Endothelial cell of hepatic sinusoid (primary cell): Measurements from ENCODE around the gene TAPT1.
"Not testable (repeated sequence)": the region's sequence is repeated elsewhere in the genome, so short reads cannot be mapped to it uniquely, and the experiment has no call there.

Source experiments
- in situ Hi-C: cut with HindIII; loops from 2 replicates; pipeline ENCODE4 v1.10.0; 2017; ENCODE audit warnings: low sequenced_read_pairs

The TAPT1 gene

DNA sequence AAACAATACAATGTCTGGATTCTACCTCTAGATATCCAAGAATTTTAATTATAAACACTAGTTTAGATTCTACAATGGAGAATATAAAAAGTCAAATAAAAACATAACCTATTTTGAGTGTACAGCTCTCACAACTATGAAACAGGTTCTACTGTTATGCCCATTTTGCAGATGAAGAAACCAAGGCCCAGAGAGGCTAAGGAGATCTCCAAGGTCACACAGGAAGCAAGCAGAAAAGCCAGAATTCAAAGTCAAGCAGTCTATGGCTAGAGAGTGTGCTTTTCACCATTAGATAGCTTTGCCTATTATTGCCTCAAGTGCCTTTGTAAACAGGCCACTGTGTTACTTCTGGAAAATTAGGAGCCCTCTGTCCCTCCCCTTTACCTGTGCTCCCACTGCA is 7.3 kb downstream of the TAPT1 start:
- in situ Hi-C loops: no loop called here

DNA sequence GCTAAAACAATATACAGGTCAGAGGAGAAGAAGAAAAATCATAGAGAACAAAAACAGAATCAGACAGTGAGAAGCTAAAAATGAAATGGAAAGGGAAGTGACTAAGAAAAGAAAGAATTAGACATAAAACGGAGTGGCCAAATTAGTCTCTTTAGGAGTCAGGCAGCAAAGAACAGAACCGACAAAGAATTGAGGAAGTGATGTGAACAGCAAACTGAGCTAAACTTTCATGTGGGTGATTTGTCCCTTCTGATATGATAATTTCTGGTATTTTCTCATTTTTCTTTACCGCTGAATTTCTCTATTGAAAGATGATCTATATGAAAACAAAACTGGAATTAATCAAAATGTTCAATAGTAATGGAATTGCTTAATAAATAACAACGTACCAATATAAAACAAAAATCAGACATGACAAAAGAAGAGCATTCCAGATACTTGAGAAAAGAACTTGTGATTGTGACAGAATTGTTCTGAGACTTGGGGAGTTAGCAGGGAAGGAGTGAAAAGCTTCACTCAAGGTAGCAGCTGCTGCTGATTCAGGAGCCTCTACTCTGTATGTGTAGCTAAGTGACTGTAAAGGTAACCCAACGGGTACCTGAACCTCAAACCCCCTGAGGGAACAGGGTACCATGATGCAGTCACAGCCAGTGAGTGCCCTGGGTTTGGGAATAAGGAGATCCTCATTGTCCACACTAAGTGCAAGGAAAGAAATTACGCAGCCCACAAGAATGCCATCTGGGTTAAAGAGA is 8.8 kb downstream of the TAPT1 start:
- in situ Hi-C loops: no loop called here

DNA sequence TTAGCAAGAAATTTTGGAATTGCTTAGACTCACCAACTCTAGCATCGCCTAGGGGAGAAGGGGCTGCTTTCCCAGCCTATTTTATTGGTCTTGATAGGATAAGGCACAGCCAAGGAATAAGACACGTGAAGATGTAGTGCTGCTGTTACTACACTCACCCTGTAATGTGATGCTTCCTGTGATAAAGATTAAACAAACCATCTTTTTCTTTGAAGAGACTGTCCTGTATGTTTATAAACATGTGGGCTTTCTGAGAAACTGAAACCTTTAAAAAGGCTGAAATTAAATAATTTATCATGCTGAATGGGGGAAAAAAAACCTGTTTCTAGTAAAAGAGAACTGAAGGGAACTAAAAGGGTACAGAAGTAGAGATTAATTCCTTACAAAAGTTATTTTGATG is 13.2 kb downstream of the TAPT1 start:
- in situ Hi-C loops: no loop called here

DNA sequence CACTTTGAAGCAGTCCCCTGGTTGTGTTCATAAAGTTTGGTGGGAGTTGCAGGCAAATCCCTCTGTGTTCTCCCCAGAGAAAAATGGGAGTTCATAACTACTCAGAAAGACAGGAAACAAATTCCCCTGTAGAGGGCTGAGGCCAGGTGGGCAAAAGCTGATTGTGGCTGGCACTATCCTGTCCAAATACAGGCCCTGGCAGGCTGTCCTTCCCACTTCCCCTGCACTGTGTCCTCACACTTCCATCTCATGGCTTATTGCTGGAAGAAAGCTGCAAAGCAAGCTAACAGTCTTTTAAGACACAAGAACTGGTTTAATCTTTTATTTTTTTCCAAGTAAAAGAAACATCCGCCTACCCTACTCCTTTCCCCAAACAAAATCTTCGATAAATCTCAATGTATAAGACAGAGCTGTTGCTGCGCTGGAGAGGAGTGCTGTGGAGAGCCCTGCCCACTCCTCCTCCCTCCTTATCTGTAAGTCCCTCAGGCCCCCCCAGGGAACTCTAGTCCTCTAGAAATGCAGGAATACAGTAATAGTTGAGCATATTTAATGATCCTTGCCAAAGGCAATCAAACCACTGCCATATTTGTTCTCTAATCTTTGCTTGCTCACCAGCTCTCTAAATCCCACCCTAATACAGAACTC is 14.0 kb downstream of the TAPT1 start:
- in situ Hi-C loops: no loop called here

DNA sequence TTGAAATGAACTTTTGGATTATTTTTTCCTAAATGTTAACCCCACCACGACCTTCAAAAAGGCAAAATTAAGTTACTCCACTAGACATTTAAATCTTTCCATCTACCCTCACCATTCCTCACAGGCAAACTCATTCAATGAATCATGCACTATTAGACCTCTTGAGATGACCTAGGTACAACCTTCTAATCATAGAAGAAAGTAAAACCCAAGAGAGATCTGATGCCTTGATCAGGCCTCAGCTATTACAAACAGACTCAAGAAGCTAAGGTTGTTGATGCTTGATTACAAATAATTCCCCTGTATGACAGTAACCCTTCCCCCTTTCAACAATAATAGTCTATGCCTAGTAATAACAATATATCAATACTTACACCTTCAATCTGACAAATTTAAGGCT is 18.9 kb downstream of the TAPT1 start:
- in situ Hi-C loops: no loop called here

DNA sequence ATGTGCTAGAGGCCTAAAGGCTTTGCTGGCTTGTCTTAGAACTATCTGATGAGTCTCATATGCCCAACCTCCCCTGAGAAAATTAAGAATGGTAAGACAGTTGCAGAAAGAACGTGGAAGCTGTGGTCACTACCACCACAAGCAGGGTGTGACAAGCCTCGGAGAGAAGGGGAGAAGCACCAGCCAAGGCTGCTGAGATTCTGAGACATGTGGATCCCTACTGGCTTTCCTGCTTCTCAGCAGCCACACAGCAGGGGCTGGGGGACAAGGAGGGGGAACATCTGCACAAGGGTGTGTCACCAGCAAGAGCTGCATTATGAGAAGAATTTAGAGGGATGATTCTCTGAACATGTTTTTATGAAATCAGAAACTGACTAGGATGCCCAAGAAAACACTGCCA is 19.4 kb downstream of the TAPT1 start:
- in situ Hi-C loops: no loop called here

DNA sequence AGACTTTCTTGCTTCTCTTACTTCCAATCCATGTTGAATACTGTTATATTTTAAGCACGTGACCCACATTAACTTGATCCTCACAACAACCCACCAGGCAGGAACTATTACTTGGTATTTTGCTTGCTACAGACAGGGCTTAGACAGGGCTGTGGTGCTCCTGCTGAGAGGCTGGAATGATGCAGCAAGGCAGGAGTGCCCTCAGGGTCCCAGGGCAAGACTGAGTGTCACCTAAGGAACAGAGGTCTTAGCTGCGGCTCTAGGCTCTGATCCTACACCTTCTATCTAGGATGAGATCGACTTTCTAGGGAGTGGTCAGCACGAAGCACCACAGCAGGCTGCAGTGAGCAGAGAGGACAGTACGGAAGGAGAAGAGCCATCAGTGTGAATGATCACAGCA is 20.0 kb downstream of the TAPT1 start:
- in situ Hi-C loops: no loop called here

DNA sequence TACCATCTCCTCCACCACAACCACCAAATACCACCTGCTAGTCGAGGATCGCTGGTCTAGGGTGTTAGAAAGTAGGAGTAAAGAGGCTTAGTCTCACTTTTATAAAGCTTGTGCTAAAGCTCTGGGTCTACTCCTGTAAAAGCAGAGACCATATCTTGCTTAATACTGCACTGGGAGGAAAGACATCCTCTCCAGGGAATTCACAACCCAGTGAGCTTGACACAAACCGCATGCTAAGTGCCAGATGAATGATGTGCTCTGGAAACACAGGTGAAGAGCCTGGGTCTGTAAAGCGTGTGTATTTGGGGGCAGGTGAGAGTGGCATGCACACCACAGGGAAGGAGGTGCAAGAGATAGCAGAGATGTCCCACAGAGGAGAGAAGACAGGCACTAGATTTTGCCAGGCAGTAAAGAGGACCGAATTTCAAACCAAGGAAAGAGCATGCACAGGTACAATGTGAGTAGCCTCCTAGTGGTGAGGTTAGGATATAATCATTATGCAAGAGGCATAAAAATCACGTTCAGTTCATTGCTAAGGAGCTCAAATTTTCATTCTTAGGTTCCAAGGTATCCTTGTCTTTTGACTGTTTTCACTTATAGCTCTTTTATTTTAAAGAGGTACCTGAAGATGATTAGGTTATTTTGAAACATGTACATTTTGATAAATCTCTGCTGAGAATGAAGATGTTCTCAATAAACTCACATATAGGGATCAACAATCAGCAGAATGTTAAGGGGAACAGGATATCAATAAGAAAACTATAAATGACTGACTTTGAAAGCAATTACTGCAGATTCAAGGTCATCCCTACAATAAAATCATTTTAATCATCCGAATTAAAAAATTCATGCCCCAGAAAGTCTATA is 20.7 kb downstream of the TAPT1 start:
- in situ Hi-C loops: no loop called here

DNA sequence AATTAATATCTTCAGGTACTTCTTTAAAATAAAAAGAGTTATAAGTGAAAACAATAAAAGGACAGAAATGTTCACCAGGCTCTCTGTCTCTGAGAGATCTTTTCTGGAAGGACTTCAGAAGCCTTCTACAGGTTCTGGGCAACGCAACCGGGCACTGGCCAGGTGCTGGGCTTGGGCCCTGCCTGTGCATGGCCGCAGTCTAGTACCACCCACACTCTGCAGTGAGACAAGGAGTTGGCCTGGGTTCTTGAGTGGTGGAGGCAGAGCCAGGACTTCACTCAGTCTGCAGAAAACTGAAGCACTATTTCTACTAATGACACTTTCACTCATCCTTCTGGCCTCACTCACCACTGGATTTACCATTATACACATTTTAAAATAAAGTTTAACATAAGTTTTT is 21.8 kb downstream of the TAPT1 start:
- in situ Hi-C loops: no loop called here

DNA sequence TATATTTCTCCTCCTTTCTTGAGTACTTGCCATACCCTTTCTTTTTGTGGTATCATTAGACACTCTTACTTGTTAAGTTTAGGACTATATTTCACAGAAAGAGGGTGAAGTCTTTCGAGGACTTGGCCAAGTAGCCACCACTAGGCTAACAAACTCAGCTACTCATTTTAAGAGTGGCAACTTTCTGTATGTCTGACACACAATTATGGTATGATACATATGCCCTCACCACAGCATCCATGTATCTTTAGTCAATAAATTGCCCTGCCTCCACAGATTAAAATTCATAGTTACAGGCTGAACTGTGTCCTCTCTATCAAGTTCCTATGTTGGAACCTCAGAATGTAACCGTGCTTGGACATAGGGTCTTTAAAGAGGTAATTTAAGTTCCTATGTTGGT is 23.2 kb downstream of the TAPT1 start:
- in situ Hi-C loops: no loop called here

DNA sequence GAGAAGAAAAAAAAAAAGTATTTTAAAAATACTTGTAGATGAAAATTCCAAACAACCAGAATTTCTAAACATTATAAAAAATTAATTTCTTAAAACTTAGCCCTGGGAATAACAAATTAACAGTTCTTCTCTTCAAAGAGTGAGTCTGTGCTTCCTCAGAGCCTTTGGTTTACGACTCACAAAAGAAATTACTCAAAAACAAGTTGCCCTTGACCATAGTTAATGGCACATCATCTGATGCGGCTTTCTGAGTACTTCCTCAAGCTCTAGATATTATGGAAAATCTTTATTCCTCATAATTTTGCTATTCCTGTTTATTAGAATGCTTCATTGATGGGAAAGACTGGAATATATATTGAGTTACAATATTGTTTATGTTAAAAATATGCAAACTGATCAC is 23.7 kb downstream of the TAPT1 start:
- in situ Hi-C loops: no loop called here

DNA sequence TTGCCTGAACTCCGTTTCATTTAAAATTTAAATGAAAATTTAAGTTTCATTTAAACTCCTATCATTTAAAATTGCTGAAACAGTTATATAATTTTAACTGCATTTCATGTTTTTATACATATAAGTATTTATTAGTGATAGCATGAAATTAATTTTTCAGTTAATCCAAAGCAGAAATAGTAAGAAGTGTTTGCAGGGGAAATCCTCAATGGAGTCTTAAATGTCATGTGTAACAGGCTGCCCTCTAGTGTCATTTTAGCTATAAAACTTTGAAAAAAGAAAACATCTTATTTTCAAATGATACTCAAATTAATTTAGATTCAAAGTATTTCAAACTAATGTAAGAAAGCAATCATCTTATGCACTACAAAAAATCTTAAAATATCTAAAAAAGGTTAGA is 27.2 kb downstream of the TAPT1 start:
- in situ Hi-C loops: no loop called here

DNA sequence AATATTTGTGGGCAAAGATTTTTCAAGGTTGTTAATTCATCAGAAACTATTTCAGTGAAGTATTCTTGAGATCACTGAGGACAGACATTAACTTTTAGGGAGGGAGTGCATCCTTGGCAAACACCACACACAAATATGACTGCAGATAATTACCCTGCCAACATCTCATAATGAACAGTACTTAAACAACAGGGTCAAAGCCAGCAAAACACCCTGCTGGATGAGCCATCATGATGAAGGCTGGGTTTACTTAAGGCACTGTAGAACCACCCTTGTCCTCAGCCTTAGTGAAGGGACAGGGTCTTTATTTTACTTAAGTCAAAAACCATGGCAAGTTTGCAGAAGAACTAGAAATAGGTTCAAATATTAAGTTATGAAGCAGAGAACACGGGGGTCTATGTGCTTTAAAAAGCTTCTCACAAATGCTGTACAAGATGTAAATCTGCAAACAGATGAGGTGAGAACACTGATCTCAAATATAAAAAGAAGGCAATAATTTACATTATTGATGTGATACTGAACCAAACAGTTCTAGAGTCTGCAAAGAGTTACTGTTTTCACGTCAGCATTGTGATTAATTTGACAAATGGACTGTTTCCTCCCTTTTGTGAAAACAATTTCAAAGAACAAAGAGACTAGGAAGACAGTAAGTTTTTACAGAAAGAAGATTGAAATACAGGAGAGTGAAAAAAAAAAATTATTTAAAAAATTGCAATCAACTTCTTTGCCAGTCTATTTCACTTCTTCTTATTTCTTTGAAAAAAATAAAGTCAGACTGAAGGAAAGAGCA is 28.2 kb downstream of the TAPT1 start:
- in situ Hi-C loops: no loop called here

DNA sequence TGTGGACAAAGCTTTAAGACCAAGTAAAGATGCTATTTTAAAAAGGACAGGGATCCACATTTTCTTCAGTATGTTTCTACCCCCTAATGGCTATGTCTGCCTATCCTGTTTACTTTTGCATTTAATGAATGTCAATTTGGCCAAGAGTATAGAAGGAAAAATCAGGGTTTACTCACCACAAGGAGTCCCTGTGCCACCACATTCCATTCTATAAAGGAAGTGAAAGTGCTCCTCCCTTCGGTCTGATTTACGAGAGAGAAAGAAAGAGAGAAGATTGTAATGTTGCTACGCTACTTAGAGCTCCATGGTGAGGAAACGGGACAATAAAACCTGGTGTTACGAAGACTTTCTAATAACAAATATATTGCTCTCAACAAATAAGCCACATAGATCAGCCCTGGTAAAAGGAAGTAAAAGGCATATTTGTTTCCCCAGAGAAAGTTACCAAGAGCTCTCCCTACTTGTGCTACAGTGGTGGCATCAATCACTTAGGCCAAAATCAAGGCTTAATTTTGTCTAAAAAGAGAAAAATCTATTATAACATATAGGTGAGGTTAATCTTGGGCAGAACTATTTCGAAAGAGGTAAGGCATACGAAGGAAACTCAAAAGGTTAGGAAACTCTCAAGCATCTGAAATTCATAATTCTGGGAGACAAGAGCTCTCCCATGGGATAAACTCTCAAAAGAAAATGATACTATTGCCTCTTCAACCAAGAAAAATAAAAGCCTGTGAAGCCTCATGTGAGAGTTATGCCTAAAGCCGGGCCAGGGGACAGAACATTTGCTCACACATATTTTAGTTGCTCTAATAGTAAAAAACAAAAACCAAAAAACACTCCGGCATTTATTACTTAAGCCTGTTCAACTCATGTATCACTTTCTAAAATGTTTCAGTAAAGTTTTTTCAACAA is 29.5 kb downstream of the TAPT1 start:
- in situ Hi-C loops: no loop called here

DNA sequence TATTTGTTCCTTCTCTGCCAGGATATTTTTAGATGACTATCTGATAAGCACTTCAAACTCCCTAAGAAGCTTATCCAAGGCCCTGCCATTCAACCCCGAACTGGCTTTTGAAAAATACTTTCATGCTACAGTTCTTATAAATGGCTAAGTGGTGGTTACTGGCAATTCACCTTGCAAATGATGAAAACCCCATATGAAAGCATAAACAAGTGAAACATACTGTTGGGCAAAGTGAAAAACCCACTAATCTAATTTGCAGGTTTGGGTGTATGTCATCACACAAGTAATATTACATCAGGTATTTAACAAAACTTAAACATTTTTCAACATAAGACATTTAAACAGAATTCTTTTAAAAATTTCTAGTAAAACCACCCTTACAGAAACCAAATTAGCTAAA is 31.1 kb downstream of the TAPT1 start:
- in situ Hi-C loops: no loop called here

DNA sequence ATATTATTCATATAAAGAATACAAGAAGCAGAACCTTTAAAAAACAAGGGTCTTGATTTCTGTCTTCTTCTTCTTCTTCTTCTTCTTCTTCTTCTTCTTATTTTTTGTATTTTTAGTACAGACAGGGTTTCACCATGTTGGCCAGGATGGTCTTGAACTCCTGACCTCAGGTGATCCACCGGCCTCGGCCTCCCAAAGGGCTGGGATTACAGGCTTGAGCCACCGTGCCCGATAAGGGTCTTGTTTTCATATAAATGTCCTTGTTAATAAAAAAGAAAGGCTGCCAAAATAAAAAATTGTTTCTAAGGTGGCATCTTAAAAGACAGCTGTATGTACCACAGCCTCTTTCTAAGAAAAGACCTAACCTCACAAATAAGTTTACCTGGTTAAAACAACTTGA is 31.5 kb downstream of the TAPT1 start:
- in situ Hi-C loops: not testable (repeated sequence)

DNA sequence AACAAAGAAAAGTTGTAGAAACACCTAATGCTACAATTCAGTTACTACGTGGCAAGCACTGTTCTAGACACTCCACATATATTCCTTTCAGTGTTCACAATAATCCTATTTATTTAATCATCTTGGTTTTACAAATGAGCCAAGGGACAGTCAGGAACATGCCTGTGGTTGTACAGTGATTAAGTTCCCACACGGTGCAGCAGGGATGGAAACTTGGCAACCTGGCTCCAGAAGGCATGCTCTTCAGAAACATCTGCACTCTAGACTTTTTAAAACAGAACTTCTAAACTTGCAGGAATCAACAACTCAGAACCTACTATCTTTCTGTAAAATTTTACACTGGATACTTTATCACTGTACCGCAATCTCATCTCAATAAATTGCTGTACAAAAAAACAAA is 32.1 kb downstream of the TAPT1 start:
- in situ Hi-C loops: no loop called here

DNA sequence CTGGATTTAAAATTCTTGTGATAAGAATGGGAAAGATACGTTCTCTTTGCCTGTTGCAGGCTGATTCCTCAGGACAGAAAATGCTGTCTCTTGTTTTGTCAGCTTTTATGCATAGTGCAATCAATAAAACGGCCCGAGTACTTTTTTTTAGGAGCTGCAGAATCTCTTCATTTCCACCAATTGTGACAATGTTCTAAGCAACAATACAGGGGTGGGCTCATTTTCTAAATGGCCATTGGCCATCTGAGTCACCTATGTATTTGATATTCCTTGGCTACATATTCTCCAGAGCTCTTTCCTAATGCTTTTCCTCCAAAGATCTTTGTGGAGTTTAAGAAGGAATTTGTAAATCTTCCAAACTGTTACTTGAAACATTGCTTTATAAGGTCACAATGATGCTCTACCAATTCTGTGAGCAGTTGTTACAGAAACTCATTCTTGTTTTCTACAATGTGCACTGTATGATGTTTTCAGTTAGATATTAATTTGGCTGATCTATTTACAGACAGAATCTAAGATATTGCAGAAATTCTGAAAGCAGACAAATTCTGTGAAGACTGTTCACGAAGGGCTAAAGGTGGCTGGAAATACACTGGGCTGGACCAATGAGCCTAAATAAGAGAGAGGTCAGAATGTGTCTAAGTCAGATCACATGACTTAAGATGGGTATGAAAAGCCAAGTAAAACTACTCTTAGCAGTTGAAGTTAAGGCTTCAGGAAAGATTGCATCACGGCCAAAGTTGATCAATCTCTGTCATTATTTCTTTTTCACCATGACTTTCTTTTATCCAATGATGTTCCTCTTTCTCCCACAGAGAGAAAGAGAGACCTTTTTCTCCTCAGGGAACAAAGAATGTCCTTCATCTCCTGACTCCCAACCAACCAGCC is 33.4 kb downstream of the TAPT1 start:
- in situ Hi-C loops: no loop called here

DNA sequence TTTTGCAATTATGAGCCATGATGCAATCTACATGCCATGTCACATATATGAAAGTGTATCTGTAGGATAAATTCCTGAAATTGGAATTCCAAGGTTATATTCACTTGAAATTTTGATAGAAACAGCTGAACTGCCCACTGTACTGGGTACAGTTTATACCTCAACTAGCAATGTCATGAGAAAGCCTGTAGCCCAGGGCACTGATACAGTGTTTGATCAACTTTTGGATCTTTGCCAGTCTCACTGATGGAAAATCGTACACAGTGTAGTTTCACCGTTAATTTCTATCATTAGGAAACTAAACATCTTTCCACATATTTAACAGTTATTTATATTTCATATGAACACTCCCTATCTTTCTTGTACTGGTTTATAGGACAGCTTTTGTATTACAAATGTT is 34.2 kb downstream of the TAPT1 start:
- in situ Hi-C loops: no loop called here
